ENCODE data around the gene C19orf12.
"Not testable (repeated sequence)": the region's sequence is repeated elsewhere in the genome, so short reads cannot be mapped to it uniquely, and the experiment has no call there.

The C19orf12 gene

DNA sequence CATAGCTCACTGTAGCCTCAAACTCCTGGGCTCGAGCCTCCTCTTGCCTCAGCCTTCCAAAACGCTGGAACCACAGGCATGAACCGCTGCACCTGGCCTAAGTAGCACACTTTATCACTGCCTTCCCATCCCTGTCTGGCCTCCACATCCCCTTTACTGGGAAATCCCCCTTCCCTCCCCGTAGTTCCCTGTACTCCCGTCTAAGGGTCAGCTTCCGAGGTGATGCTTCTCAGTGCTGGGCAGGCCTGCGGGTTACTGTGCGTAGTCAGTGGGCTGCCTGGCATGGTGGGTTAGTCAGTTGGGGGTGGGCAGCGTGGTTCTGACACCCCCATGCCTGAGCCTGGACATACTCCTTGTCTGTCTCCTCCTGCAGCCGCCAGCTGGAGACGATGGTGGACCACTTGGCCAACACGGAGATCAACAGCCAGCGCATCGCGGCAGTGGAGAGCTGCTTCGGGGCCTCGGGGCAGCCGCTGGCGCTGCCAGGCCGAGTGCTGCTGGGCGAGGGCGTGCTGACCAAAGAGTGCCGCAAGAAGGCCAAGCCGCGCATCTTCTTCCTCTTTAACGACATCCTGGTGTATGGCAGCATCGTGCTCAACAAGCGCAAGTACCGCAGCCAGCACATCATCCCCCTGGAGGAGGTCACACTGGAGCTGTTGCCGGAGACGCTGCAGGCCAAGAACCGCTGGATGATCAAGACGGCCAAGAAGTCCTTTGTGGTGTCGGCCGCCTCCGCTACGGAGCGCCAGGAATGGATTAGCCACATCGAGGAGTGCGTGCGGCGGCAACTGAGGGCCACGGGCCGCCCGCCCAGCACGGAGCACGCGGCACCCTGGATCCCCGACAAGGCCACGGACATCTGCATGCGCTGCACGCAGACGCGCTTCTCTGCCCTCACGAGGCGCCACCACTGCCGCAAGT lies 41.4 kb downstream of the C19orf12 start:
- peaks cover 1% of the 10 kb centered on the region for H3K27me3 ChIP-seq
- no peaks in the 10 kb centered on the region for H3K9me3 ChIP-seq
- no peaks in the 10 kb centered on the region for H3K36me3 ChIP-seq
- TF ChIP-seq, protein P1, sequence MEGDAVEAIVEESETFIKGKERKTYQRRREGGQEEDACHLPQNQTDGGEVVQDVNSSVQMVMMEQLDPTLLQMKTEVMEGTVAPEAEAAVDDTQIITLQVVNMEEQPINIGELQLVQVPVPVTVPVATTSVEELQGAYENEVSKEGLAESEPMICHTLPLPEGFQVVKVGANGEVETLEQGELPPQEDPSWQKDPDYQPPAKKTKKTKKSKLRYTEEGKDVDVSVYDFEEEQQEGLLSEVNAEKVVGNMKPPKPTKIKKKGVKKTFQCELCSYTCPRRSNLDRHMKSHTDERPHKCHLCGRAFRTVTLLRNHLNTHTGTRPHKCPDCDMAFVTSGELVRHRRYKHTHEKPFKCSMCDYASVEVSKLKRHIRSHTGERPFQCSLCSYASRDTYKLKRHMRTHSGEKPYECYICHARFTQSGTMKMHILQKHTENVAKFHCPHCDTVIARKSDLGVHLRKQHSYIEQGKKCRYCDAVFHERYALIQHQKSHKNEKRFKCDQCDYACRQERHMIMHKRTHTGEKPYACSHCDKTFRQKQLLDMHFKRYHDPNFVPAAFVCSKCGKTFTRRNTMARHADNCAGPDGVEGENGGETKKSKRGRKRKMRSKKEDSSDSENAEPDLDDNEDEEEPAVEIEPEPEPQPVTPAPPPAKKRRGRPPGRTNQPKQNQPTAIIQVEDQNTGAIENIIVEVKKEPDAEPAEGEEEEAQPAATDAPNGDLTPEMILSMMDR (IDR thresholded peaks at IDR 0.05), result no peak
- no peak overlapping the region for H3K27ac ChIP-seq
- no peaks in the 10 kb centered on the region for H3K4me1 ChIP-seq (ENCODE audit: control insufficient read depth in 1 of 2, insufficient read depth in 1 of 2, low read depth in 1 of 2, low read length in 1 of 2)
- H3K4me3 ChIP-seq (ENCODE audit: low read depth in 1 of 2, low read length in 1 of 2), result no peak overlapping the region

GRCh38 chr19:29672933-29673336 lies 42.1 kb downstream of the C19orf12 start:
- Histone ChIP-seq H3K4me3 (ENCODE audit: low read depth in 1 of 2, low read length in 1 of 2) (no peak overlapping the region), H3K4me1 (ENCODE audit: control insufficient read depth in 1 of 2, insufficient read depth in 1 of 2, low read depth in 1 of 2, low read length in 1 of 2) (no peaks in the 10 kb centered on the region), H3K27ac (no peak overlapping the region)

DNA sequence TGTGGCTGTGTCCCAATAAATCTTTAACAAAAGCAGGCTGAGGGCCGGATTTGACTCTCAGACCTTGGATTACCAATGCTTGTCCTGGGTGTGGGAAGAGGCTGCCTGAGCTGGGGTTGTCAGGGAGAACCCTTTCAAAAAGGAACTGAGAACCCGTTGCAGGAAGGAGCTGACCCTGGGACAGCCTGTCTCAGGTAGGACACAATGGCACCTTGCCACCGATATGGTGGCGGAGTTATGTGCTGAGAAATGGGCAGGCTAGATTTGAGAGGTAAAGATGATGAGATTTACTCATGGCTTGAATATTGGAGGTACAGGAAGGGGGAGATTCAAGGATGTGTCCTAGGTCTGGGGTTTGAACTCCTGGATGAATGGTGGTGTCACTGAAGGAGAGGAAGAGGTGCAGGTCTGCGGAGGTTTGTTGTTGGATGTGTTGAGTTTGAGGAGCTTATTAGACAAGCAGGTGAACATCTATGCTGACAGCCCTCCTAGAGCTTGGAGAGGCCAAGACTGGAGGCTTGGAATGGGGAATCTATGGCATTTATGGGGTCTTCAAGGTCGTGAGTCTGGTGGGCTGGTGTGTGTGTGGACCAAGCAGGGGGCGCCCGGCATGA lies 42.6 kb downstream of the C19orf12 start:
- Histone ChIP-seq H3K4me3 (ENCODE audit: low read depth in 1 of 2, low read length in 1 of 2) (no peak overlapping the region), H3K36me3 (no peaks in the 10 kb centered on the region), H3K27ac (no peak overlapping the region), H3K9me3 (no peaks in the 10 kb centered on the region), H3K4me1 (ENCODE audit: control insufficient read depth in 1 of 2, insufficient read depth in 1 of 2, low read depth in 1 of 2, low read length in 1 of 2) (no peaks in the 10 kb centered on the region), H3K27me3 (peaks cover 14% of the 10 kb centered on the region)
- TF ChIP-seq, protein P1 (IDR thresholded peaks at IDR 0.05), result no peak

More at GRCh38 chr19:29672933-29673336, 42.1 kb downstream of the C19orf12 start:
- TF ChIP-seq, protein P1 (IDR thresholded peaks at IDR 0.05), result no peak
- Histone ChIP-seq H3K27me3 (peaks cover 9% of the 10 kb centered on the region), H3K36me3 (no peaks in the 10 kb centered on the region), H3K9me3 (no peaks in the 10 kb centered on the region)

GRCh38 chr19:29671393-29672160 lies 43.5 kb downstream of the C19orf12 start:
- no peak overlapping the region for H3K27ac ChIP-seq
- H3K9me3 ChIP-seq, result no peaks in the 10 kb centered on the region
- no peaks in the 10 kb centered on the region for H3K4me1 ChIP-seq (ENCODE audit: control insufficient read depth in 1 of 2, insufficient read depth in 1 of 2, low read depth in 1 of 2, low read length in 1 of 2)
- no peaks in the 10 kb centered on the region for H3K36me3 ChIP-seq
- TF ChIP-seq, protein P1 (IDR thresholded peaks at IDR 0.05), result no peak
- no peak overlapping the region for H3K4me3 ChIP-seq (ENCODE audit: low read depth in 1 of 2, low read length in 1 of 2)
- peaks cover 23% of the 10 kb centered on the region for H3K27me3 ChIP-seq

DNA sequence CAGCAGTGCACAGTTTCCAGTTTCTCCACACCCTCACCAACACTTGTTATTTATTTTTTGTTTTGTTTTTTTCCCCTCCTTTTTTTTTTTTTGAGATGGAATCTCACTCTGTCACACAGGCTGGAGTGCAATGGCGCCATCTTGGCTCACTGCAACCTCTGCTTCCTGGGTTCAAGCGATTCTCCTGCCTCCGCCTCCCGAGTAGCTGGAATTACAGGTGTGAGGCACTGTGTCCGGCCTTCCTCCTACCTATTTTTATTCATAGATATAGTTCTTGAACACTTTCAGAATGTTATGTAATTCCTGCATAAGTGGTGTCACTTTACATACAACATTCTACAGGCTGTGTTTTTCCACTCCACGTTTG lies 44.1 kb downstream of the C19orf12 start:
- H3K36me3 ChIP-seq; H3K9me3 ChIP-seq; H3K4me1 ChIP-seq (ENCODE audit: control insufficient read depth in 1 of 2, insufficient read depth in 1 of 2, low read depth in 1 of 2, low read length in 1 of 2); H3K27ac ChIP-seq; H3K4me3 ChIP-seq (ENCODE audit: low read depth in 1 of 2, low read length in 1 of 2): not testable (repeated sequence)
- H3K27me3 ChIP-seq, result peaks cover 28% of the 10 kb centered on the region
